ENCODE measurements around the gene TPT1.
"Not testable (repeated sequence)": the region's sequence is repeated elsewhere in the genome, so short reads cannot be mapped to it uniquely, and the experiment has no call there.

Gene TPT1

DNA sequence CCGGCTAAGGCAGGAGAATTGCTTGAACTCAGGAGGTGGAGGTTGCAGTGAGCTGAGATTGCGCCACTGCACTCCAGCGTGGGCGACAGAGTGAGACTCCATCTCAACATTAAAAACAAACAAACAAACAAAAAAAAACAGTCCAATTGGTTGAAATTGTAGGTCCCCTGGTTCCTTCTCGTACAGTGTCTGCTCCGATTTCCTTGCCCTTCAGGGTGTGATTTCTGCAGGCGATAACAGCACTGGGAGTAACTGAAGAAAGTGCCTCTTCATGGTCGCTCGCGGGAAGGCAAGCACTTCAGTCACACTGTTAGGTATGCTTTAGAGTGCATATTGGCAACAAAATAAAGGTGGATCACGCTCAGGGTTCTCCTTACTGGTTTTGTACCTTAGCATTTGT is 39.7 kb downstream of the TPT1 start:
- DNase-seq (ENCODE audit: low read depth): no peak

GRCh38 chr13:45300190-45300985 is 40.6 kb downstream of the TPT1 start:
- no peak for DNase-seq (ENCODE audit: low read depth)

DNA sequence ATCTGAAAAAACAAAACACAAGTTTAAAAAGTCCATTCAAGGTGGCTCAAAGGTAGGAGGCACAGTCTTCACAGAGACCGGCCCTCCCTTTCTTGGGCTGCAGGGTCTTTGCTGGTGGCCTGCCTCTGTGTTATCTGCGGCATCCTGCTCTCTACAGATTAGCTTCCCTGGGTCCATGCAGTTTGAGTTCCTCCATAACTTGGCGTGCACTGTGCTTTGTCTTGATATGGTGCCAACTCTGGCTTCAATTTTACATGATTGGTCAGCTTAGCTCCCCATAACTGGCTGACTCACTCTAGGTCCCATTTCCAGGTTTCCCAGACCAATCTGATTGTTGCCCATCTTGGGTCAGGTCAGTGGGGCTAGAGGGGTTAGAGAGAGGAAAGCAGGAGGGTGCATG is 41.8 kb downstream of the TPT1 start:
- DNase-seq (ENCODE audit: low read depth): no peak

DNA sequence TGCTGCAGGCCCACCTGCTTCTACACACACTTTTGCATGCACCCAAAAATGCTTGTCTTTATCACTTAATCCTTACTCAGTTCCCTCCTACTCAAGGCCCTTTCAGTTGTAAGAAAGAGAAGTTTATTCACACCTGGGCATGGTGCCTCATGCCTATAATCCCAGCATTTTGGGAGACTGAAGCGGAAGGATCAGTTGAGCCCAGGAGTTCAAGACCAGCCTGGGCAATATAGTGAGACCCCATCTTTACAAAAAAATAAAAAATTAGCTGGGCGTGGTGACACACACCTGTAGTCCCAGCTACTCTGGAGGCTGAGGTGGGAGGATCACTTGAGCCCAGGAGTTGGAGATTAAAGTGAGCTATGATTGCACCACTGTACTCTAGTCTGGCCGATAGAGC is 42.4 kb downstream of the TPT1 start:
- DNase-seq (ENCODE audit: low read depth): not testable (repeated sequence)

- DNase-seq (ENCODE audit: low read depth): no peak
These were observed 42.8 kb downstream of the TPT1 start for GRCh38 chr13:45298206-45298505.

DNA sequence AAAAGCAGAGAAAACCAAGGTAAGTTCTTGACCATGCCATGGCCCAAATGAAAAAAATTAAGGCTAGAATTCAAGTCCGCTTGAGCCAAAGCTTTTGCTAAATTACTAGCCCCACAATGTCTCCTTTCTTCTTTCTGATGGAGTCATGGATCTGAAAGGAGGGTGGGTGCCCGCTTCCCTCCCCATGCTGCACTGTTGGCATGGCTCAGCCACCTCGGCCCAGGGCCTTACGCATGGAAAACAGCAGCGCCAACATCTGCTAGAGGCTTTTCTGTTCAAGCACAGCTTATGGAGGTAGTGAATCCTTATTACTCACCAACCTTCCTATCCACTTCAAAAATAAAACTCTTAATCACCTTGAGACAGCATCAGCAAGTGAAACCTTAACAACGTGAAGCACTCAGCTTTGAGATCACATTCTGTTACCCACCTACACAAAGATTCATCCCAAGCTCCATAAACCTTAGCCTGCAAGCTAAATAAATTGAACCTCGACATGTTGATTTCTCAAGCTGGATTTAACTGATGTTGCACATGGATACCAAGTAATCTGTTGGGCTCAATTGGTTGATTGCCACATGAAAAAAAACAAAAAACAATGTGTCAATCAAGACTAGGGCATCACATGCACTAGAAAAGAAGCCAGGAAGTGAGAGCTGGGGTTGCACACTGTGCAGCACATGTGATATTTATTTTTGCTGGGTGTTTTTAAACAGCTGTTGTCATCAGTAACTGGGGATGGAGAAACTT is 43.4 kb downstream of the TPT1 start:
- DNase-seq (ENCODE audit: low read depth): no peak

DNA sequence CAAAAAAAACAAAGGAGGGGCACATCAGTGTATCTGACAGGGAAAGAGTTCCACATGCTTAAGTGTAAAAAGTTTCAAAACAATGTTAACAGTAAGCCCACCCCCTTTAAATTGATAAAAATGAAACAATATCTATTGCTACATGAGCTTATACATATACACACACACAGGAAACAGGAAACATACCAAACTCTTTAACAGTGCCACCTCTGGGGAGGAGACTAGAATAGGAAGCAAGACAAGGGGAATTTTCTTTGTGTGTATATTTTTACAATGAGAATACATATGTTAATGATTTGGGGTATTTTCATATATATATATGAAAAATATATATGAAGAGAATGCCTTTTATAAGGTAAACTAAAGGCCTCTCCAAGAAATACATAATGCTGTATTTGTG is 44.7 kb downstream of the TPT1 start:
- no peak for DNase-seq (ENCODE audit: low read depth)

DNA sequence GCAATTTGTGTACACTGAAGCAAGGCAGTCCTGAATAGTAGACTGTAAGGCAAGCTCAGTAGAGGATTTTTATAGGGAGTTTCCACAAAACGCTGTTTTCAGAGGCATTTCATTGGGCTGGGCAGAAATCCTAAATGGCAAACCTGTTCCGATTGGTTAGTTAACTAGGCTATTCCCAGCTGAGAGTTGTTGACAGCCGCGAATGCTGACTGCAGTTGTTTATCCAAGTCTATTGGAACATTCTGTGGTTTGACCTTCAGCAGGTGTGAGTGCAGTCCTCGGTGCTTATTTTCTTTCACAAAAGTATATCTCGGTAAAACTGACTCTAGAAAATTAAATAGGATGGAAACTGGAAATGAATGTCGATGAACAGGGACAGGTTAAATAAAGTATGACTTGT is 45.4 kb downstream of the TPT1 start:
- DNase-seq (ENCODE audit: low read depth): no peak

DNA sequence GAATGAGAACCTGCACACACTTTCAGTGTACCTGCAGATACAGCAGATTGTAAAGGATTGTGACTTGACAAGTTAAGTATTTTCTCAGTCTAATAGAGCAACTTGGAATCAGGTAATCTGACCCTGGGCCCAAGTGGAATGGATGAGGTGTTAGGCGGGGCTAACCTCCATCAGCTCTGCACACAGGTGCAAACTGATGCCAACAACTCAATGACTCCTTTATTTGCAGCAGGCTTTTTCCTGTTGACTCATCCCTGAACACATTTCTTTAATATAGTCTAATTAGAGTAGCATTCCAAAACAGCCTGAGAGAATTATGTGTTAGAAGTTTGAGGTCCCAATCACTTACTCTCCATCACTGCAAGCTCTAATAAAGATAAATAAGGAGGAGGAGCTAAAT is 48.8 kb downstream of the TPT1 start:
- DNase-seq (ENCODE audit: low read depth): no peak

DNA sequence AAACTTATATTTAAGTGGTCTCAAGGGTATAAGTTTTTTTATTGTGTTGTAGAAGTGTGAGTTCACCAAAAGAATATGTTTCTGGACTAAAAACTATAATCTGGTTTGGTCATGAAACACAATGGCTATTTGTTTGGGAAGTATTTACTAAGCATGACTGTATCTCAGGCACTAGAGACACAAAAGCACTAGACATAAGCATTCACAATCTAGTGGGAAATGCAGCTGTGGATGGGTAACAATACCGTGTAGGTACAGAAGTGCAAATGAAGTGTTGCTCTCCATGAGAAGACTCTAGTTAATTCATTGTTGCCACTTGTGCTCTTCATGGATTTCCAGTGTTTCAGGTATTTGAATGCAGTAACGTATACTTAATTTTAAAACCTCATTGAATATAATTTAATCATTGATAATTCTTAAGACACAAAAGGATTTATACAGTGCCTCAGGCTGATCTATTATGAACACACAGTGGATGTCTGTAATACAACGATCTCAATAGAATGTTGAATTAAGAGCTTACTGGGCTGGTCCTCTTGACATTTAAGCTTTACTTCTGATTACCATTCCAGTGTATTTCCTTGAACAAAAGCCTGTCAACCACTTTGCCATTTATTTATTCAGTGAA is 50.9 kb downstream of the TPT1 start:
- no peak for DNase-seq (ENCODE audit: low read depth)
